WTC11 (cell line): ENCODE data around the gene KCNMA1. TPM values are rescaled to one million over a fixed set of nuclear protein-coding genes. Genes with fewer than 3 reads are reported as not detected.
A peak's percentile ranks its signal among the peaks of the same experiment; 100 is the strongest.

Experiments
- ATAC-seq: fragments of 200-7000 bp; cut with Tn5 transposase; 2 replicates; pipeline ENCODE4 v1.10.0; 2021; ENCODE audit warnings: mild to moderate bottlenecking, moderate library complexity
- CTCF ChIA-PET: fragments of 300-600 bp; sonication (Branson Sonifier 250); formaldehyde crosslinking; loops from one replicate; lab custom pipeline; 2021; ENCODE audit warnings: antibody characterized with exemption; lab: Charles Lee
- POLR2A ChIA-PET: fragments of 350-600 bp; sonication (Branson Sonifier 250); formaldehyde crosslinking; loops from one replicate; lab custom pipeline; 2021; ENCODE audit warnings: antibody characterized with exemption; lab: Charles Lee
- DNase-seq: peaks from one replicate; pipeline ENCODE4 v3.0.0; 2021; ENCODE audit warnings: low spot score
- H3K27ac Mint-ChIP-seq: 2 replicates; pipeline ENCODE4 v1.8.0; 2021; ENCODE audit warnings: mixed read lengths
- H3K27me3 Mint-ChIP-seq: 2 replicates; pipeline ENCODE4 v1.8.0; 2021; ENCODE audit warnings: low read depth, mild to moderate bottlenecking, moderate library complexity, mixed read lengths
- H3K36me3 Mint-ChIP-seq: 2 replicates; pipeline ENCODE4 v1.8.0; 2021; ENCODE audit warnings: mixed read lengths
- H3K4me1 Mint-ChIP-seq: 2 replicates; pipeline ENCODE4 v1.8.0; 2022; ENCODE audit warnings: mixed read lengths
- H3K4me3 Mint-ChIP-seq: 2 replicates; pipeline ENCODE4 v1.8.0; 2021; ENCODE audit warnings: mild to moderate bottlenecking, moderate library complexity, mixed read lengths
- H3K9me3 Mint-ChIP-seq: 2 replicates; pipeline ENCODE4 v1.8.0; 2021; ENCODE audit warnings: mixed read lengths
- ATF6 ChIP-seq: sonication (generic); formaldehyde crosslinking; IDR thresholded peaks from 2 replicates; pipeline ENCODE4 v1.8.1; 2023; ENCODE audit warnings: mild to moderate bottlenecking, missing genetic modification reagents
- CBFB ChIP-seq: sonication (generic); formaldehyde crosslinking; IDR thresholded peaks from 2 replicates; pipeline ENCODE4 v1.8.1; 2022; ENCODE audit warnings: mild to moderate bottlenecking, low read depth, missing genetic modification reagents
- CREB1 ChIP-seq: sonication (generic); formaldehyde crosslinking; IDR thresholded peaks from 2 replicates; pipeline ENCODE4 v1.8.0; 2023; ENCODE audit warnings: mild to moderate bottlenecking, missing genetic modification reagents
- E2F4 ChIP-seq: sonication (generic); formaldehyde crosslinking; IDR thresholded peaks from 2 replicates; pipeline ENCODE4 v1.8.1; 2022; ENCODE audit warnings: low read depth, mild to moderate bottlenecking, moderate library complexity, missing genetic modification reagents, borderline replicate concordance
- FOXJ3 ChIP-seq: sonication (generic); formaldehyde crosslinking; IDR thresholded peaks from 2 replicates; pipeline ENCODE4 v1.9.0; 2021; ENCODE audit warnings: missing genetic modification reagents, mild to moderate bottlenecking, borderline replicate concordance
- GTF2I ChIP-seq: fragments of 250-450 bp; sonication (Bioruptor Pico); conservative IDR thresholded peaks from 2 replicates; pipeline ENCODE4 v1.4.0; 2021; ENCODE audit warnings: mild to moderate bottlenecking
- HMGA2 ChIP-seq: fragments of 250-450 bp; sonication (Bioruptor Pico); IDR thresholded peaks from 2 replicates; pipeline ENCODE4 v1.4.0; 2021; ENCODE audit warnings: mild to moderate bottlenecking, moderate library complexity
- MYBL2 ChIP-seq: sonication (generic); formaldehyde crosslinking; IDR thresholded peaks from 2 replicates; pipeline ENCODE4 v1.8.1; 2023; ENCODE audit warnings: mild to moderate bottlenecking, moderate library complexity, missing genetic modification reagents
- NFYB ChIP-seq: sonication (generic); formaldehyde crosslinking; conservative IDR thresholded peaks from 2 replicates; pipeline ENCODE4 v1.8.0; 2022; ENCODE audit warnings: low read depth, missing genetic modification reagents
- NR2C2 ChIP-seq: sonication (generic); formaldehyde crosslinking; IDR thresholded peaks from 2 replicates; pipeline ENCODE4 v1.8.0; 2022; ENCODE audit warnings: mild to moderate bottlenecking, missing genetic modification reagents
- NR3C1 ChIP-seq: sonication (generic); formaldehyde crosslinking; conservative IDR thresholded peaks from 2 replicates; pipeline ENCODE4 v1.8.1; 2023; ENCODE audit warnings: low read depth, mild to moderate bottlenecking, missing genetic modification reagents
- SMAD3 ChIP-seq: sonication (generic); formaldehyde crosslinking; IDR thresholded peaks from 2 replicates; pipeline ENCODE4 v1.8.0; 2022; ENCODE audit warnings: missing genetic modification reagents, mild to moderate bottlenecking, borderline replicate concordance
- TCF7 ChIP-seq: sonication (generic); formaldehyde crosslinking; IDR thresholded peaks from 2 replicates; pipeline ENCODE4 v1.8.0; 2022; ENCODE audit warnings: mild to moderate bottlenecking, low read depth, missing genetic modification reagents, moderate library complexity
- TEAD4 ChIP-seq: sonication (generic); formaldehyde crosslinking; IDR thresholded peaks from 2 replicates; pipeline ENCODE4 v1.8.0; 2022; ENCODE audit warnings: mild to moderate bottlenecking, missing genetic modification reagents
- TP53 ChIP-seq: sonication (generic); formaldehyde crosslinking; IDR thresholded peaks from 2 replicates; pipeline ENCODE4 v1.8.1; 2023; ENCODE audit warnings: mild to moderate bottlenecking, missing genetic modification reagents
- ZNF263 ChIP-seq: sonication (generic); formaldehyde crosslinking; IDR thresholded peaks from 2 replicates; pipeline ENCODE4 v1.8.1; 2022; ENCODE audit warnings: low read depth, mild to moderate bottlenecking, moderate library complexity, missing genetic modification reagents
- ZNF317 ChIP-seq: sonication (generic); formaldehyde crosslinking; IDR thresholded peaks from 2 replicates; pipeline ENCODE4 v1.8.1; 2023; ENCODE audit warnings: low read depth, mild to moderate bottlenecking, moderate library complexity, missing genetic modification reagents, borderline replicate concordance
- ZNF416 ChIP-seq: fragments of 250-450 bp; sonication (Bioruptor Pico); IDR thresholded peaks from 2 replicates; pipeline ENCODE4 v1.9.0; 2021; ENCODE audit warnings: mild to moderate bottlenecking, inconsistent platforms
- ZNF671 ChIP-seq: fragments of 250-450 bp; sonication (Bioruptor Pico); IDR thresholded peaks from 2 replicates; pipeline ENCODE4 v1.8.0; 2021; ENCODE audit warnings: mild to moderate bottlenecking
- total RNA-seq: library from RNA; stranded (reverse); gene quantifications from 3 replicates; pipeline ENCODE4 v1.2.3, GENCODE V29; 2021
- TF ChIP-seq, protein P1 (sequence below): sonication (generic); formaldehyde crosslinking; IDR thresholded peaks from 2 replicates; pipeline ENCODE4 v1.8.1; 2023; ENCODE audit warnings: mild to moderate bottlenecking, missing genetic modification reagents, moderate library complexity
- TF ChIP-seq, protein P2 (sequence below): sonication (generic); formaldehyde crosslinking; IDR thresholded peaks from 2 replicates; pipeline ENCODE4 v1.8.0; 2022; ENCODE audit warnings: mild to moderate bottlenecking, missing genetic modification reagents
- TF ChIP-seq, protein P3 (sequence below): fragments of 250-450 bp; sonication (Bioruptor Pico); IDR thresholded peaks from 2 replicates; pipeline ENCODE4 v1.9.0; 2021; ENCODE audit warnings: moderate library complexity, mild to moderate bottlenecking, inconsistent platforms, borderline replicate concordance

KCNMA1 gene
- total RNA-seq, 1 experiment from 2014 or later, result 7.3 TPM

DNA sequence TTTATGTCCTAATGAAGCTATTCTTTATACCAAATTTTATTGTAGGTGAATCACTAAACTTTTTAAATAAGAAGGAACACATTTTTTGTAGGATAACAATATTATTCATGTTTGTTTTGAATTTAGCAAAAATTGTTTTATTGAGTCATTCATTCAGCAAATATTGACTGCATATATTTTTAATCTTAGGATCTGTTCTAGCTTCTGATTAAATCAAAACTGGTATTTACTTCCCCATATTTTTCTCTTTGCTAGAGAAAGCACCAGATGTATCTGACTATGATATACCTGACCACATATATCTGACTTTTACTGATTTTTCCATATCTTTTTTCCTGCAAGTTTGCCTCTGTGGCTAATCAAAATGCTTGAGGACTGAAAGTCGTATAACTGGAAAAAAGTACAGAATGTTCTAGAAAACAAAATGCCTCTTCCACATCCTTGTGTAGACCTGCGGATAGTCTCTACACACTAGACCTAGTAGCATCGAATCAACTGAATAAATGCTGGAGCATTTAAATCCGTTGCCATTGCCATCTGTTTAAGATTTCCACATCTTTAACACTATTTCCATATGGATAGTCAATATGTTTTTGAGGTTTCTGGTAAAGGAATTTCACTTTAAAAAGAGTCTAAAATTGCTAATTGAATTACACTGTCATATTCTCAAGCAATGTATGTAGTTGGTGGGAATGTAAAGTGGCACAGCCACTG, 594.7 kb downstream of the KCNMA1 start:
- no peaks in the 10 kb centered on the region for H3K9me3 Mint-ChIP-seq
- no peak overlapping the region for H3K27ac Mint-ChIP-seq
- TF ChIP-seq ATF6 (CRISPR knock-in tag) (no peak), ZNF317 (CRISPR knock-in tag) (no peak), ZNF416 (CRISPR knock-in tag) (no peak), NR3C1 (CRISPR knock-in tag) (no peak), TCF7 (CRISPR knock-in tag) (no peak), HMGA2 (no peak)
- TF ChIP-seq, protein P1, sequence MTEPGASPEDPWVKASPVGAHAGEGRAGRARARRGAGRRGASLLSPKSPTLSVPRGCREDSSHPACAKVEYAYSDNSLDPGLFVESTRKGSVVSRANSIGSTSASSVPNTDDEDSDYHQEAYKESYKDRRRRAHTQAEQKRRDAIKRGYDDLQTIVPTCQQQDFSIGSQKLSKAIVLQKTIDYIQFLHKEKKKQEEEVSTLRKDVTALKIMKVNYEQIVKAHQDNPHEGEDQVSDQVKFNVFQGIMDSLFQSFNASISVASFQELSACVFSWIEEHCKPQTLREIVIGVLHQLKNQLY (CRISPR knock-in tag), result no peak
- TF ChIP-seq, all 79 proteins: peak for 0
- Mint-ChIP-seq H3K36me3 (no peaks in the 10 kb centered on the region), H3K4me1 (peaks cover 12% of the 10 kb centered on the region), H3K4me3 (no peak overlapping the region), H3K27me3 (no peaks in the 10 kb centered on the region)
- ChIA-PET CTCF (interaction anchor here (1.3 kb wide), 1 partner anchor 39 kb away, joined by 5 read pairs; no protein-coding TSS in a partner anchor), POLR2A (no interaction called here)
- DNase-seq (no peak), ATAC-seq (no peak)

GRCh38 chr10:77041636-77042258, 595.9 kb downstream of the KCNMA1 start:
- Mint-ChIP-seq H3K27ac (peak overlapping the region; percentile 34), H3K4me3 (no peak overlapping the region), H3K36me3 (no peaks in the 10 kb centered on the region)
- no peak for DNase-seq
- TF ChIP-seq NR3C1 (CRISPR knock-in tag) (no peak), E2F4 (CRISPR knock-in tag) (no peak), NR2C2 (no peak)
- TF ChIP-seq, all 79 proteins: peak for 0
- Mint-ChIP-seq H3K4me1 (peaks cover 19% of the 10 kb centered on the region), H3K9me3 (no peaks in the 10 kb centered on the region), H3K27me3 (no peaks in the 10 kb centered on the region)
- peak; percentile 13 for ATAC-seq
- CTCF ChIA-PET, result interaction anchor here (1.2 to 1.3 kb wide), 2 partner anchors 37 to 41 kb away, joined by 3 to 5 read pairs; no protein-coding TSS in a partner anchor
- POLR2A ChIA-PET, result no interaction called here

DNA sequence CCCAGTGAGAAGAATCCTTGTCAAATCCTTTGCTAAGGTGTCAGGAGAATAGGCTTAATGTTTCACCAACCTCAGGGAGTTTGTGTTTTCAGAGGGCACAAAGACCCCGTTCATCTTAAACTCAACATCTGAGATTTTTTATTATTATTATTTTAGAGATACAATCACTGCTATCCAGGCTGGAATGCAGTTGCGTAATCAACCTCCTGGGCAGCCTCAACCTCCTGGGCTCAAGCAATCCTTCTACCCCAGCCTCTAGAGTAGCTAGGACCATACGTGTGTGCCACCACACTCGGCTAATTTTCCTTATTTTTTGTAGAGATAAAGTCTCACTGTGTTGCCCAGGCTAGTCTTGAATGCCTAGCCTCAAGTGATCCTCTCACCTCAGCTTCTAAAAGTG, 599.2 kb downstream of the KCNMA1 start:
- ChIA-PET CTCF (interaction anchor here (0.6 to 1.6 kb wide), 17 partner anchors 8 to 1054 kb away, joined by 3 to 10 read pairs (median 4); no protein-coding TSS in a partner anchor), POLR2A (interaction anchor here (1.4 kb wide), 1 partner anchor 71 kb away, joined by 4 read pairs; no protein-coding TSS in a partner anchor)
- Mint-ChIP-seq H3K27ac (no peak overlapping the region), H3K9me3 (no peaks in the 10 kb centered on the region), H3K36me3 (no peaks in the 10 kb centered on the region), H3K4me3 (no peak overlapping the region), H3K27me3 (no peaks in the 10 kb centered on the region), H3K4me1 (peaks cover 25% of the 10 kb centered on the region)
- DNase-seq (no peak), ATAC-seq (no peak)
- TF ChIP-seq GTF2I (CRISPR knock-in tag) (no peak), NFYB (CRISPR knock-in tag) (no peak), SMAD3 (CRISPR knock-in tag) (no peak), CBFB (no peak), MYBL2 (CRISPR knock-in tag) (no peak), ZNF671 (CRISPR knock-in tag) (no peak), ZNF263 (no peak), ZNF416 (CRISPR knock-in tag) (no peak), TP53 (CRISPR knock-in tag) (no peak), TEAD4 (no peak), CREB1 (no peak), FOXJ3 (CRISPR knock-in tag) (no peak)
- TF ChIP-seq, protein P2, sequence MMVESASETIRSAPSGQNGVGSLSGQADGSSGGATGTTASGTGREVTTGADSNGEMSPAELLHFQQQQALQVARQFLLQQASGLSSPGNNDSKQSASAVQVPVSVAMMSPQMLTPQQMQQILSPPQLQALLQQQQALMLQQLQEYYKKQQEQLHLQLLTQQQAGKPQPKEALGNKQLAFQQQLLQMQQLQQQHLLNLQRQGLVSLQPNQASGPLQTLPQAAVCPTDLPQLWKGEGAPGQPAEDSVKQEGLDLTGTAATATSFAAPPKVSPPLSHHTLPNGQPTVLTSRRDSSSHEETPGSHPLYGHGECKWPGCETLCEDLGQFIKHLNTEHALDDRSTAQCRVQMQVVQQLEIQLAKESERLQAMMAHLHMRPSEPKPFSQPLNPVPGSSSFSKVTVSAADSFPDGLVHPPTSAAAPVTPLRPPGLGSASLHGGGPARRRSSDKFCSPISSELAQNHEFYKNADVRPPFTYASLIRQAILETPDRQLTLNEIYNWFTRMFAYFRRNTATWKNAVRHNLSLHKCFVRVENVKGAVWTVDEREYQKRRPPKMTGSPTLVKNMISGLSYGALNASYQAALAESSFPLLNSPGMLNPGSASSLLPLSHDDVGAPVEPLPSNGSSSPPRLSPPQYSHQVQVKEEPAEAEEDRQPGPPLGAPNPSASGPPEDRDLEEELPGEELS, result no peak
- TF ChIP-seq, protein P3, sequence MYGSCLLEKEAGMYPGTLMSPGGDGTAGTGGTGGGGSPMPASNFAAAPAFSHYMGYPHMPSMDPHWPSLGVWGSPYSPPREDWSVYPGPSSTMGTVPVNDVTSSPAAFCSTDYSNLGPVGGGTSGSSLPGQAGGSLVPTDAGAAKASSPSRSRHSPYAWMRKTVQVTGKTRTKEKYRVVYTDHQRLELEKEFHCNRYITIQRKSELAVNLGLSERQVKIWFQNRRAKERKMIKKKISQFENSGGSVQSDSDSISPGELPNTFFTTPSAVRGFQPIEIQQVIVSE (CRISPR knock-in tag), result no peak
